Mesenchymal stem cell (in vitro differentiated cells and primary cell): ENCODE measurements around the gene CYREN.
"Not testable (repeated sequence)": the region's sequence is repeated elsewhere in the genome, so short reads cannot be mapped to it uniquely, and the experiment has no call there.

Experiments
- DNase-seq: peaks from one replicate; pipeline ENCODE4 v3.0.0-alpha.2; 2013
- H2AFZ ChIP-seq: one replicate; pipeline ENCODE4 v1.6.1; 2013; ENCODE audit warnings: low read depth, mild to moderate bottlenecking, control low read depth, inconsistent platforms, low read length, moderate library complexity
- H2AK5ac ChIP-seq: 2 replicates; pipeline ENCODE4 v1.6.1; 2013; ENCODE audit warnings: low read length, moderate library complexity, mild to moderate bottlenecking, inconsistent platforms; ENCODE audit not compliant: severe bottlenecking
- H2BK120ac ChIP-seq: one replicate; pipeline ENCODE4 v1.6.1; 2013; ENCODE audit warnings: low read depth, mild to moderate bottlenecking, inconsistent platforms, low read length, moderate library complexity
- H2BK12ac ChIP-seq, 2 experiments: one replicate each; pipeline ENCODE4 v1.6.1; 2013; ENCODE audit warnings: inconsistent platforms in 2 of 2, low read length in 2 of 2, mild to moderate bottlenecking in 2 of 2, moderate library complexity in 2 of 2, control low read depth in 1 of 2
- H2BK15ac ChIP-seq: one replicate; pipeline ENCODE4 v1.6.1; 2013; ENCODE audit warnings: mild to moderate bottlenecking, low read depth, inconsistent platforms; ENCODE audit not compliant: poor library complexity, severe bottlenecking
- H2BK5ac ChIP-seq: 2 replicates; pipeline ENCODE4 v1.6.1; 2013; ENCODE audit warnings: low read depth, mild to moderate bottlenecking, low read length, control low read depth, inconsistent platforms; ENCODE audit not compliant: poor library complexity, severe bottlenecking
- H3K14ac ChIP-seq, 2 experiments: one replicate each; pipeline ENCODE4 v1.6.1; 2013; ENCODE audit warnings: inconsistent platforms in 2 of 2, low read length in 2 of 2, control low read depth in 1 of 2, mild to moderate bottlenecking in 1 of 2, moderate library complexity in 1 of 2
- H3K18ac ChIP-seq, 2 experiments: one replicate each; pipeline ENCODE4 v1.6.1; 2013; ENCODE audit warnings: inconsistent platforms in 2 of 2, low read length in 2 of 2, control low read depth in 1 of 2, low read depth in 1 of 2, mild to moderate bottlenecking in 1 of 2
- H3K23ac ChIP-seq, 2 experiments: one replicate each; pipeline ENCODE4 v1.6.1; 2013; ENCODE audit warnings: inconsistent platforms in 2 of 2, low read length in 2 of 2, mild to moderate bottlenecking in 2 of 2, moderate library complexity in 2 of 2, control low read depth in 1 of 2
- H3K27ac ChIP-seq: 2 replicates; pipeline ENCODE4 v1.5.1; 2013; ENCODE audit warnings: mild to moderate bottlenecking, moderate library complexity, low read length, control low read depth, inconsistent platforms; ENCODE audit not compliant: poor library complexity, severe bottlenecking
- H3K27me3 ChIP-seq, 2 experiments: 2 replicates each; pipeline versions ENCODE4 v1.6.1 to v1.7.0; 2013; ENCODE audit warnings: low read length in 2 of 2, mild to moderate bottlenecking in 2 of 2, moderate library complexity in 2 of 2, control low read depth in 1 of 2, inconsistent platforms in 1 of 2; ENCODE audit not compliant: control insufficient read depth in 1 of 2, insufficient read depth in 1 of 2
- H3K36me3 ChIP-seq, 2 experiments: 2 replicates each; pipeline versions ENCODE4 v1.6.1 to v1.7.0; 2013; ENCODE audit warnings: low read length in 2 of 2, control low read depth in 1 of 2, inconsistent platforms in 1 of 2, low read depth in 1 of 2, mild to moderate bottlenecking in 1 of 2; ENCODE audit not compliant: insufficient read depth in 2 of 2, control insufficient read depth in 1 of 2
- H3K4ac ChIP-seq, 2 experiments: one replicate each; pipeline ENCODE4 v1.6.1; 2013; ENCODE audit warnings: inconsistent platforms in 2 of 2, low read length in 2 of 2, mild to moderate bottlenecking in 2 of 2, moderate library complexity in 2 of 2, control low read depth in 1 of 2, low read depth in 1 of 2
- H3K4me1 ChIP-seq: 2 replicates; pipeline ENCODE4 v1.6.1; 2013; ENCODE audit warnings: low read depth, low read length, control low read depth; ENCODE audit not compliant: control insufficient read depth, insufficient read depth
- H3K4me2 ChIP-seq: 2 replicates; pipeline ENCODE4 v1.6.1; 2013; ENCODE audit warnings: low read length, mild to moderate bottlenecking, inconsistent platforms; ENCODE audit not compliant: poor library complexity, severe bottlenecking
- H3K4me3 ChIP-seq, 2 experiments: 2 replicates each; pipeline versions ENCODE4 v1.5.1 to v1.7.0; 2013; ENCODE audit warnings: low read length in 2 of 2, mild to moderate bottlenecking in 2 of 2, control low read depth in 1 of 2, low read depth in 1 of 2; ENCODE audit not compliant: insufficient read depth in 1 of 2
- H3K79me1 ChIP-seq: replicated peaks from 2 replicates; pipeline ENCODE4 v1.6.1; 2013; ENCODE audit warnings: mild to moderate bottlenecking, control low read depth, low read length, inconsistent platforms; ENCODE audit not compliant: poor library complexity, severe bottlenecking
- H3K9ac ChIP-seq: 2 replicates; pipeline ENCODE4 v1.7.0; 2013; ENCODE audit warnings: mild to moderate bottlenecking, low read length, moderate library complexity
- H3K9me3 ChIP-seq: 2 replicates; pipeline ENCODE4 v1.7.0; 2013; ENCODE audit warnings: mild to moderate bottlenecking, low read length; ENCODE audit not compliant: control insufficient read depth
- H4K8ac ChIP-seq: one replicate; pipeline ENCODE4 v1.6.1; 2013; ENCODE audit warnings: inconsistent platforms, mild to moderate bottlenecking, low read length, moderate library complexity
- H4K91ac ChIP-seq: one replicate; pipeline ENCODE4 v1.6.1; 2013; ENCODE audit warnings: mild to moderate bottlenecking, low read length, inconsistent platforms
- WGBS: methylation state at CpG from one replicate; pipeline ENCODE4 v1.1.7; 2013; ENCODE audit warnings: mixed read lengths; 5-methylcytosine and 5-hydroxymethylcytosine counted together

The CYREN gene

GRCh38 chr7:135128931-135129330, 41.6 kb downstream of the CYREN start:
- no peak overlapping the region for H3K14ac ChIP-seq
- 86% methylated on average over 1 of the region's 1 CpG for WGBS

GRCh38 chr7:135124631-135125030, 45.9 kb downstream of the CYREN start:
- WGBS, result 81% methylated on average over 2 of the region's 3 CpGs
- not testable (repeated sequence) for H3K36me3 ChIP-seq, H3K9ac ChIP-seq

More at GRCh38 chr7:135128931-135129330, 41.6 kb downstream of the CYREN start:
- Histone ChIP-seq H3K18ac (no peak overlapping the region), H2BK5ac (no peak overlapping the region), H3K27me3 (no peaks in the 10 kb centered on the region), H3K23ac (no peak overlapping the region), H3K9me3 (peaks cover 9% of the 10 kb centered on the region), H3K36me3 (no peaks in the 10 kb centered on the region), H3K79me1 (no peaks in the 10 kb centered on the region), H3K4me1 (no peaks in the 10 kb centered on the region), H4K8ac (no peak overlapping the region), H2BK12ac (no peak overlapping the region), H3K4me2 (no peak overlapping the region), H2BK120ac (no peak overlapping the region), H3K4me3 (no peak overlapping the region), H3K9ac (no peak overlapping the region), H2AFZ (no peak overlapping the region), H2BK15ac (no peak overlapping the region), H3K27ac (no peak overlapping the region), H3K4ac (no peak overlapping the region), H4K91ac (no peak overlapping the region), H2AK5ac (no peak overlapping the region)
- DNase-seq, result no peak

GRCh38 chr7:135121868-135122267, 48.6 kb downstream of the CYREN start:
- Histone ChIP-seq H3K9me3 (peaks cover 11% of the 10 kb centered on the region), H2AK5ac (no peak overlapping the region), H2BK5ac (no peak overlapping the region), H3K23ac (no peak overlapping the region), H3K79me1 (no peaks in the 10 kb centered on the region), H3K9ac (no peak overlapping the region), H4K8ac (no peak overlapping the region), H3K4ac (no peak overlapping the region), H2AFZ (no peak overlapping the region), H3K14ac (no peak overlapping the region), H2BK15ac (no peak overlapping the region), H3K4me3 (no peak overlapping the region), H3K4me2 (no peak overlapping the region), H3K27ac (no peak overlapping the region), H2BK12ac (no peak overlapping the region), H4K91ac (no peak overlapping the region), H3K4me1 (no peaks in the 10 kb centered on the region), H3K18ac (no peak overlapping the region), H3K27me3 (no peaks in the 10 kb centered on the region), H2BK120ac (no peak overlapping the region), H3K36me3 (no peaks in the 10 kb centered on the region)
- DNase-seq, result no peak
- WGBS, result 75% methylated on average over 6 of the region's 6 CpGs

More at GRCh38 chr7:135124631-135125030, 45.9 kb downstream of the CYREN start:
- not testable (repeated sequence) for H4K8ac ChIP-seq, H2AK5ac ChIP-seq, H3K4me3 ChIP-seq, H4K91ac ChIP-seq, H2BK15ac ChIP-seq, H2BK120ac ChIP-seq, H3K27me3 ChIP-seq, H3K18ac ChIP-seq, DNase-seq, H3K9me3 ChIP-seq, H3K4ac ChIP-seq, H3K23ac ChIP-seq, H2AFZ ChIP-seq, H3K27ac ChIP-seq, H3K14ac ChIP-seq, H3K4me1 ChIP-seq, H2BK12ac ChIP-seq, H2BK5ac ChIP-seq, H3K4me2 ChIP-seq, H3K79me1 ChIP-seq

- Histone ChIP-seq H3K23ac (no peak overlapping the region), H4K91ac (no peak overlapping the region), H3K4ac (no peak overlapping the region), H3K27ac (no peak overlapping the region), H2BK5ac (no peak overlapping the region), H3K36me3 (no peaks in the 10 kb centered on the region), H2BK12ac (no peak overlapping the region), H3K4me3 (no peak overlapping the region), H2AFZ (no peak overlapping the region), H3K9me3 (peaks cover 11% of the 10 kb centered on the region), H2BK15ac (no peak overlapping the region), H3K79me1 (no peaks in the 10 kb centered on the region), H2AK5ac (no peak overlapping the region), H3K18ac (no peak overlapping the region), H4K8ac (no peak overlapping the region), H3K4me2 (no peak overlapping the region), H3K9ac (no peak overlapping the region), H3K4me1 (no peaks in the 10 kb centered on the region), H2BK120ac (no peak overlapping the region), H3K27me3 (no peaks in the 10 kb centered on the region), H3K14ac (no peak overlapping the region)
- 73% methylated on average over 1 of the region's 1 CpG for WGBS
- no peak for DNase-seq
These were observed 53.4 kb downstream of the CYREN start for GRCh38 chr7:135117096-135117495.
